RWPE2 (cell line): ENCODE measurements around the gene PLEKHH1.
A peak's percentile ranks its signal among the peaks of the same experiment; 100 is the strongest.

Source experiments
- ATAC-seq: fragments of 200-7000 bp; cut with Tn5 transposase; 3 replicates; pipeline ENCODE4 v1.9.1; 2021; ENCODE audit warnings: low read depth
- DNase-seq: peaks from one replicate; pipeline ENCODE4 v3.0.0-alpha.2; 2020; ENCODE audit warnings: low spot score
- H3K27ac ChIP-seq: fragments of 450-650 bp; 2 replicates; pipeline ENCODE4 v1.5.1; 2017; ENCODE audit warnings: mild to moderate bottlenecking; ENCODE audit not compliant: poor library complexity, severe bottlenecking
- H3K27me3 ChIP-seq: fragments of 250-450 bp; sonication (Bioruptor Pico); 2 replicates; pipeline ENCODE4 v1.5.1; 2021; ENCODE audit warnings: mild to moderate bottlenecking, moderate library complexity; ENCODE audit not compliant: insufficient read depth, poor library complexity, severe bottlenecking
- H3K36me3 ChIP-seq: fragments of 250-450 bp; sonication (Bioruptor Pico); 2 replicates; pipeline ENCODE4 v1.5.1; 2020; ENCODE audit warnings: low read depth, mild to moderate bottlenecking, moderate library complexity
- H3K4me1 ChIP-seq: fragments of 250-450 bp; sonication (Bioruptor Pico); 2 replicates; pipeline ENCODE4 v1.5.1; 2021; ENCODE audit warnings: mild to moderate bottlenecking, moderate library complexity; ENCODE audit not compliant: insufficient read depth, poor library complexity, severe bottlenecking
- H3K4me3 ChIP-seq: fragments of 250-450 bp; sonication (Bioruptor Pico); 2 replicates; pipeline ENCODE4 v1.5.1; 2021; ENCODE audit warnings: mild to moderate bottlenecking, moderate library complexity; ENCODE audit not compliant: severe bottlenecking
- H3K9me3 ChIP-seq: fragments of 250-450 bp; sonication (Bioruptor Pico); 2 replicates; pipeline ENCODE4 v1.5.1; 2021; ENCODE audit warnings: mild to moderate bottlenecking, moderate library complexity; ENCODE audit not compliant: severe bottlenecking
- TF ChIP-seq, protein P1 (sequence below): fragments of 450-650 bp; IDR thresholded peaks from one replicate; pipeline ENCODE4 v1.5.1; 2017; ENCODE audit warnings: mild to moderate bottlenecking, moderate library complexity; ENCODE audit not compliant: poor library complexity, severe bottlenecking

PLEKHH1 gene

GRCh38 chr14:67532998-67533753 lies at the start of gene PLEKHH1:
PLEKHH1 (plus strand) TSS chr14:67533290; CDS start chr14:67541868, 8,578 bp downstream.
- Histone ChIP-seq H3K9me3 (no peaks in the 10 kb centered on the region), H3K27ac (peak within 1 kb of the TSS; percentile 8), H3K4me3 (peak within 1 kb of the TSS; percentile 89), H3K36me3 (no peaks in the 10 kb centered on the region), H3K27me3 (no peaks in the 10 kb centered on the region), H3K4me1 (no peaks in the 10 kb centered on the region)
- TF ChIP-seq, protein P1, sequence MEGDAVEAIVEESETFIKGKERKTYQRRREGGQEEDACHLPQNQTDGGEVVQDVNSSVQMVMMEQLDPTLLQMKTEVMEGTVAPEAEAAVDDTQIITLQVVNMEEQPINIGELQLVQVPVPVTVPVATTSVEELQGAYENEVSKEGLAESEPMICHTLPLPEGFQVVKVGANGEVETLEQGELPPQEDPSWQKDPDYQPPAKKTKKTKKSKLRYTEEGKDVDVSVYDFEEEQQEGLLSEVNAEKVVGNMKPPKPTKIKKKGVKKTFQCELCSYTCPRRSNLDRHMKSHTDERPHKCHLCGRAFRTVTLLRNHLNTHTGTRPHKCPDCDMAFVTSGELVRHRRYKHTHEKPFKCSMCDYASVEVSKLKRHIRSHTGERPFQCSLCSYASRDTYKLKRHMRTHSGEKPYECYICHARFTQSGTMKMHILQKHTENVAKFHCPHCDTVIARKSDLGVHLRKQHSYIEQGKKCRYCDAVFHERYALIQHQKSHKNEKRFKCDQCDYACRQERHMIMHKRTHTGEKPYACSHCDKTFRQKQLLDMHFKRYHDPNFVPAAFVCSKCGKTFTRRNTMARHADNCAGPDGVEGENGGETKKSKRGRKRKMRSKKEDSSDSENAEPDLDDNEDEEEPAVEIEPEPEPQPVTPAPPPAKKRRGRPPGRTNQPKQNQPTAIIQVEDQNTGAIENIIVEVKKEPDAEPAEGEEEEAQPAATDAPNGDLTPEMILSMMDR: peak; percentile 41
- peak; percentile 80 for DNase-seq
- peak; percentile 93 for ATAC-seq

DNA sequence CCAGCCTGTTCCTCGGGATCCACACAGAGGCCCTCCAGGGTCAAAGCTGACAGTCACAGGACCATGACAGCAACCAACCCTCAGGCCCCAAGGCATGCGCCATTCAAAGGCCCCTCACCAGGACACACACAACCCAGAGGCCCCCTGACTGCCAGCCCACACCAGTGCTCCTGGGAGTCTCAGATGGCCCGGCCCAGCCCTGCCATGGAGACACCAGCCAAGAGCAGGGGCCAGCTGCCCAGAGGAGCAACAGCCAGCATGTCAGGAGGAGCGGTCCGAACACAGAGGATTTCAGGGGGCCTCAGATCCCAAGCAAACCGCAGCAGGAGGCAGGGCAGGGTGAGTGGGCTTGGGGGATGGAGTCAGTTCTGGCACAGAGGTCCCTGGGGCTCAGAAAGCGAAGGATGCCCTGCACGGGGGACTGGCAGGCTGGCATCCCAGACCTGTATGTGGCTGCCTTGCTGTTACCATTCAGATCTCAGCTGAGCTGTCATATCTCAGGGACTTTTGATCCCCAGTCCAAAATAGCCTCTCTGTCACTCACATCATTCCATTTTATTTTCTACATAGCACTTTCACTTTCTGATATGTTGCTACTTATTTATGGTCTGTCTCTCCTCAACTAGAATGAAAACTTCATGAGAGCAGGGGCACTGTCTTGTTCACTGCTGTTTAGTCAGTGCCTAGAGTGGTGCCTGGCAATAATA lies 49.4 kb upstream of the PLEKHH1 start:
- Histone ChIP-seq H3K27ac (no peak overlapping the region), H3K4me3 (no peak overlapping the region), H3K27me3 (no peaks in the 10 kb centered on the region), H3K9me3 (no peaks in the 10 kb centered on the region), H3K36me3 (no peaks in the 10 kb centered on the region), H3K4me1 (no peaks in the 10 kb centered on the region)
- no peak for DNase-seq
- ATAC-seq: no peak
- TF ChIP-seq, protein P1: no peak

- no peaks in the 10 kb centered on the region for H3K36me3 ChIP-seq
- H3K27ac ChIP-seq: no peak overlapping the region
- H3K27me3 ChIP-seq: no peaks in the 10 kb centered on the region
- no peak overlapping the region for H3K4me3 ChIP-seq
- TF ChIP-seq, protein P1: no peak
- H3K4me1 ChIP-seq: no peaks in the 10 kb centered on the region
- H3K9me3 ChIP-seq: no peaks in the 10 kb centered on the region
- DNase-seq: no peak
- ATAC-seq: peak; percentile 9; the same call in 1 of the 3 replicates
Observed at GRCh38 chr14:67485501-67486095, 47.5 kb upstream of the PLEKHH1 start.

- ATAC-seq (no peak), DNase-seq (no peak)
- Histone ChIP-seq H3K9me3 (no peaks in the 10 kb centered on the region), H3K27me3 (no peaks in the 10 kb centered on the region), H3K27ac (no peak overlapping the region), H3K4me1 (no peaks in the 10 kb centered on the region), H3K36me3 (no peaks in the 10 kb centered on the region), H3K4me3 (no peak overlapping the region)
- TF ChIP-seq, protein P1: no peak
Observed at GRCh38 chr14:67486890-67487289, 46.2 kb upstream of the PLEKHH1 start.
